Smooth muscle cell (in vitro differentiated cells): ENCODE data around the gene GLI1. TPM values are rescaled to one million over a fixed set of nuclear protein-coding genes. Genes with fewer than 3 reads are reported as not detected.

Experiments used
- DNase-seq: peaks from one replicate; lab custom pipeline; 2025; ENCODE audit not compliant: unreplicated experiment; lab: John Stamatoyannopoulos, UW
- H2AFZ ChIP-seq: fragments of 200-600 bp; sonication (generic); 2 replicates; pipeline ENCODE4 v1.6.0; 2016; ENCODE audit warnings: antibody characterized with exemption, low read depth, mild to moderate bottlenecking
- H3F3A ChIP-seq: fragments of 200-600 bp; sonication (generic); 2 replicates; pipeline ENCODE4 v1.6.0; 2017; ENCODE audit warnings: antibody characterized with exemption, low read depth
- H3K27ac ChIP-seq: fragments of 200-600 bp; sonication (generic); 2 replicates; pipeline ENCODE4 v1.5.1; 2016; ENCODE audit warnings: low read depth, mild to moderate bottlenecking
- H3K27me3 ChIP-seq: fragments of 200-600 bp; sonication (generic); 2 replicates; pipeline ENCODE4 v1.6.1; 2016; ENCODE audit warnings: low read depth, mild to moderate bottlenecking
- H3K36me3 ChIP-seq: fragments of 200-600 bp; sonication (generic); 2 replicates; pipeline ENCODE4 v1.5.1; 2016; ENCODE audit warnings: low read depth
- H3K4me1 ChIP-seq: fragments of 200-600 bp; sonication (generic); 2 replicates; pipeline ENCODE4 v1.5.1; 2016; ENCODE audit warnings: low read depth
- H3K4me2 ChIP-seq: fragments of 200-600 bp; sonication (generic); 2 replicates; pipeline ENCODE4 v1.6.0; 2016; ENCODE audit warnings: mild to moderate bottlenecking
- H3K4me3 ChIP-seq: fragments of 200-600 bp; sonication (generic); 2 replicates; pipeline ENCODE4 v1.5.1; 2016; ENCODE audit warnings: mild to moderate bottlenecking
- H3K79me2 ChIP-seq: fragments of 200-600 bp; sonication (generic); 2 replicates; pipeline ENCODE4 v1.6.0; 2016; ENCODE audit warnings: low read depth, mild to moderate bottlenecking
- H3K9ac ChIP-seq: fragments of 200-600 bp; sonication (generic); 2 replicates; pipeline ENCODE4 v1.6.0; 2016; ENCODE audit warnings: low read depth
- H3K9me3 ChIP-seq: fragments of 200-600 bp; sonication (generic); replicated peaks from 2 replicates; pipeline ENCODE4 v1.5.1; 2016; ENCODE audit warnings: low read depth
- H4K20me1 ChIP-seq: fragments of 200-600 bp; sonication (generic); 2 replicates; pipeline ENCODE4 v1.6.0; 2016; ENCODE audit warnings: low read depth
- CTCF ChIP-seq: fragments of 200-600 bp; sonication (generic); IDR thresholded peaks from 2 replicates; pipeline ENCODE4 v1.5.1; 2017; ENCODE audit warnings: borderline replicate concordance, mild to moderate bottlenecking, antibody characterized with exemption; ENCODE audit not compliant: insufficient read depth, poor library complexity, severe bottlenecking
- WGBS: methylation state at CpG from one replicate; pipeline ENCODE4 v1.1.7; 2016; ENCODE audit warnings: low lambda C conversion rate; 5-methylcytosine and 5-hydroxymethylcytosine counted together
- polyA plus RNA-seq: library from polyadenylated mRNA; unstranded; fragments of >200 nt; fragmentation: Nextera tagmentation; extraction: Ambion mirVana; gene quantifications from 2 replicates; pipeline ENCODE4 v1.2.1, GENCODE V29; 2016
- total RNA-seq: library from RNA; depleted of rRNA; stranded (reverse); fragments of >200 nt; gene quantifications from 2 replicates; pipeline ENCODE4 v1.2.3, GENCODE V29; 2014

Gene GLI1
- total and polyA plus RNA-seq, 2 experiments from 2014 or later = 0.50 to 1.4 TPM

- Histone ChIP-seq H3F3A (no peaks in the 10 kb centered on the region), H3K27ac (no peak overlapping the region), H4K20me1 (no peaks in the 10 kb centered on the region), H3K4me1 (peaks cover 13% of the 10 kb centered on the region), H3K9me3 (no peaks in the 10 kb centered on the region), H3K36me3 (no peaks in the 10 kb centered on the region), H2AFZ (no peak overlapping the region), H3K27me3 (peaks cover 55% of the 10 kb centered on the region), H3K79me2 (no peaks in the 10 kb centered on the region), H3K4me3 (no peak overlapping the region), H3K9ac (no peak overlapping the region), H3K4me2 (no peak overlapping the region)
- 100% methylated on average over 3 of the region's 3 CpGs for WGBS
- no peak for TF ChIP-seq CTCF
- no peak for DNase-seq
Measured at GRCh38 chr12:57471661-57472060, 12.1 kb downstream of the GLI1 start.

GRCh38 chr12:57472391-57472790 lies 12.8 kb downstream of the GLI1 start:
- no peaks in the 10 kb centered on the region for H3K79me2 ChIP-seq
- no peaks in the 10 kb centered on the region for H4K20me1 ChIP-seq
- peaks cover 13% of the 10 kb centered on the region for H3K4me1 ChIP-seq
- H3K9me3 ChIP-seq = no peaks in the 10 kb centered on the region
- H3K4me2 ChIP-seq = no peak overlapping the region
- no peak overlapping the region for H3K27ac ChIP-seq
- TF ChIP-seq CTCF = no peak
- no peaks in the 10 kb centered on the region for H3K36me3 ChIP-seq
- H3F3A ChIP-seq = no peaks in the 10 kb centered on the region
- H3K4me3 ChIP-seq = no peak overlapping the region
- WGBS = 96% methylated on average over 3 of the region's 3 CpGs
- H3K9ac ChIP-seq = no peak overlapping the region
- DNase-seq = no peak
- no peak overlapping the region for H2AFZ ChIP-seq
- H3K27me3 ChIP-seq = peaks cover 62% of the 10 kb centered on the region

GRCh38 chr12:57473392-57473791 lies 13.8 kb downstream of the GLI1 start:
- no peaks in the 10 kb centered on the region for H3K79me2 ChIP-seq

More at GRCh38 chr12:57473392-57473791, 13.8 kb downstream of the GLI1 start:
- no peak for DNase-seq
- Histone ChIP-seq H3K36me3 (no peaks in the 10 kb centered on the region), H3K9ac (no peak overlapping the region), H3K4me1 (peaks cover 13% of the 10 kb centered on the region), H4K20me1 (no peaks in the 10 kb centered on the region), H3K27me3 (peaks cover 63% of the 10 kb centered on the region), H2AFZ (no peak overlapping the region), H3K4me3 (no peak overlapping the region), H3K4me2 (no peak overlapping the region), H3K27ac (no peak overlapping the region), H3K9me3 (no peaks in the 10 kb centered on the region), H3F3A (no peaks in the 10 kb centered on the region)
- WGBS = 86% methylated on average over 3 of the region's 3 CpGs
- no peak for TF ChIP-seq CTCF
